Activated T-cell treated with anti-CD3 and anti-CD28 coated beads, Interleukin-2, amount 50 U/mL, for 72 hours (primary cell): ENCODE data around the gene PALMD. TPM values are rescaled to one million over a fixed set of nuclear protein-coding genes. Genes with fewer than 3 reads are reported as not detected.

ENCODE experiments used
- ATAC-seq, 2 donors: fragments of 150-1000 bp; cut with Tn5 transposase; replicated peaks in 1 of 2; 2 replicates each; pipeline ENCODE4 v1.10.0; 2021; ENCODE audit warnings: moderate library complexity in 2 of 2, mild to moderate bottlenecking in 1 of 2
- DNase-seq, 2 donors: peaks; one replicate each; pipeline ENCODE4 v3.0.0; 2021 to 2022; ENCODE audit warnings: mixed read lengths in 1 of 2
- H3K27ac Mint-ChIP-seq: one replicate; pipeline ENCODE4 v1.8.0; 2022; ENCODE audit warnings: mild to moderate bottlenecking, moderate library complexity, mixed read lengths
- H3K27me3 Mint-ChIP-seq: one replicate; pipeline ENCODE4 v1.8.0; 2022; ENCODE audit warnings: low read depth, mixed read lengths
- H3K36me3 Mint-ChIP-seq, 2 donors: one replicate each; pipeline ENCODE4 v1.8.0; 2022; ENCODE audit warnings: mixed read lengths in 2 of 2, mild to moderate bottlenecking in 1 of 2; ENCODE audit not compliant: insufficient read depth in 2 of 2
- H3K4me1 Mint-ChIP-seq: one replicate; pipeline ENCODE4 v1.8.0; 2022; ENCODE audit warnings: low read depth, mixed read lengths
- H3K4me3 Mint-ChIP-seq, 2 donors: one replicate each; pipeline ENCODE4 v1.8.0; 2022; ENCODE audit warnings: mild to moderate bottlenecking in 2 of 2, mixed read lengths in 2 of 2, moderate library complexity in 2 of 2
- H3K9me3 Mint-ChIP-seq, 2 donors: one replicate each; pipeline ENCODE4 v1.8.0; 2022; ENCODE audit warnings: mixed read lengths in 2 of 2
- total RNA-seq, 2 donors: library from RNA; stranded (reverse); gene quantifications; one replicate each; pipeline ENCODE4 v1.2.3, GENCODE V29; 2022

Gene PALMD
- total RNA-seq, 2 donors from 2014 or later = not detected

GRCh38 chr1:99657213-99658030 lies 11.5 kb downstream of the PALMD start:
- Mint-ChIP-seq H3K36me3 (no peaks in the 10 kb centered on the region), H3K9me3 (no peaks in the 10 kb centered on the region), H3K4me3 (no peak overlapping the region), H3K27me3 (peaks cover 6% of the 10 kb centered on the region), H3K27ac (no peak overlapping the region), H3K4me1 (no peaks in the 10 kb centered on the region)
- no peak for ATAC-seq
- no peak for DNase-seq

GRCh38 chr1:99658031-99658290 lies 12.0 kb downstream of the PALMD start:
- H3K27ac Mint-ChIP-seq = no peak overlapping the region
- H3K4me3 Mint-ChIP-seq = no peak overlapping the region
- ATAC-seq = no peak
- no peaks in the 10 kb centered on the region for H3K9me3 Mint-ChIP-seq
- H3K27me3 Mint-ChIP-seq = peaks cover 6% of the 10 kb centered on the region
- DNase-seq = no peak
- H3K36me3 Mint-ChIP-seq = no peaks in the 10 kb centered on the region
- H3K4me1 Mint-ChIP-seq = no peaks in the 10 kb centered on the region

GRCh38 chr1:99659755-99660210 lies 13.9 kb downstream of the PALMD start:
- Mint-ChIP-seq H3K36me3 (no peaks in the 10 kb centered on the region), H3K9me3 (no peaks in the 10 kb centered on the region), H3K4me1 (no peaks in the 10 kb centered on the region), H3K27ac (no peak overlapping the region), H3K4me3 (no peak overlapping the region), H3K27me3 (peaks cover 6% of the 10 kb centered on the region)
- no peak for ATAC-seq
- DNase-seq = no peak

- no peak overlapping the region for H3K27ac Mint-ChIP-seq
- no peak overlapping the region for H3K4me3 Mint-ChIP-seq
- H3K4me1 Mint-ChIP-seq = no peaks in the 10 kb centered on the region
- H3K27me3 Mint-ChIP-seq = peaks cover 6% of the 10 kb centered on the region
- H3K9me3 Mint-ChIP-seq = no peaks in the 10 kb centered on the region
- no peaks in the 10 kb centered on the region for H3K36me3 Mint-ChIP-seq
- DNase-seq (no peak), ATAC-seq (no peak)
Measured at GRCh38 chr1:99660496-99660895, 14.6 kb downstream of the PALMD start.

- no peaks in the 10 kb centered on the region for H3K9me3 Mint-ChIP-seq
- H3K4me3 Mint-ChIP-seq = no peak overlapping the region
- H3K36me3 Mint-ChIP-seq = no peaks in the 10 kb centered on the region
- H3K27ac Mint-ChIP-seq = no peak overlapping the region
- ATAC-seq = no peak
- no peak for DNase-seq
- peaks cover 6% of the 10 kb centered on the region for H3K27me3 Mint-ChIP-seq
- H3K4me1 Mint-ChIP-seq = no peaks in the 10 kb centered on the region
Measured at GRCh38 chr1:99661780-99662179, 15.9 kb downstream of the PALMD start.

GRCh38 chr1:99662539-99663080 lies 16.7 kb downstream of the PALMD start:
- no peak overlapping the region for H3K27ac Mint-ChIP-seq
- H3K36me3 Mint-ChIP-seq = no peaks in the 10 kb centered on the region
- no peak overlapping the region for H3K4me3 Mint-ChIP-seq
- ATAC-seq (no peak), DNase-seq (no peak)
- no peaks in the 10 kb centered on the region for H3K4me1 Mint-ChIP-seq
- H3K9me3 Mint-ChIP-seq = no peaks in the 10 kb centered on the region
- peaks cover 6% of the 10 kb centered on the region for H3K27me3 Mint-ChIP-seq

- DNase-seq = no peak
- no peak overlapping the region for H3K27ac Mint-ChIP-seq
- H3K36me3 Mint-ChIP-seq = no peaks in the 10 kb centered on the region
- H3K27me3 Mint-ChIP-seq = peaks cover 6% of the 10 kb centered on the region
- no peak overlapping the region for H3K4me3 Mint-ChIP-seq
- no peaks in the 10 kb centered on the region for H3K9me3 Mint-ChIP-seq
- H3K4me1 Mint-ChIP-seq = no peaks in the 10 kb centered on the region
- no peak for ATAC-seq
Measured at GRCh38 chr1:99663501-99663900, 17.6 kb downstream of the PALMD start.

- Mint-ChIP-seq H3K4me3 (no peak overlapping the region), H3K4me1 (no peaks in the 10 kb centered on the region), H3K9me3 (no peaks in the 10 kb centered on the region), H3K27me3 (no peaks in the 10 kb centered on the region), H3K27ac (no peak overlapping the region), H3K36me3 (no peaks in the 10 kb centered on the region)
- DNase-seq (no peak), ATAC-seq (no peak)
Measured at GRCh38 chr1:99665212-99665611, 19.3 kb downstream of the PALMD start.

GRCh38 chr1:99669376-99669775 lies 23.5 kb downstream of the PALMD start:
- H3K4me3 Mint-ChIP-seq = no peak overlapping the region
- no peaks in the 10 kb centered on the region for H3K4me1 Mint-ChIP-seq
- peaks cover 15% of the 10 kb centered on the region for H3K27me3 Mint-ChIP-seq
- H3K27ac Mint-ChIP-seq = no peak overlapping the region
- no peaks in the 10 kb centered on the region for H3K9me3 Mint-ChIP-seq
- H3K36me3 Mint-ChIP-seq = no peaks in the 10 kb centered on the region
- DNase-seq = no peak
- no peak for ATAC-seq

- Mint-ChIP-seq H3K27ac (no peak overlapping the region), H3K9me3 (no peaks in the 10 kb centered on the region), H3K4me3 (no peak overlapping the region), H3K4me1 (no peaks in the 10 kb centered on the region), H3K36me3 (no peaks in the 10 kb centered on the region), H3K27me3 (peaks cover 15% of the 10 kb centered on the region)
- ATAC-seq = no peak
- no peak for DNase-seq
Measured at GRCh38 chr1:99669821-99670220, 23.9 kb downstream of the PALMD start.

GRCh38 chr1:99670583-99670982 lies 24.7 kb downstream of the PALMD start:
- Mint-ChIP-seq H3K4me3 (no peak overlapping the region), H3K36me3 (no peaks in the 10 kb centered on the region), H3K9me3 (no peaks in the 10 kb centered on the region), H3K27ac (no peak overlapping the region), H3K27me3 (peaks cover 15% of the 10 kb centered on the region), H3K4me1 (no peaks in the 10 kb centered on the region)
- DNase-seq (no peak), ATAC-seq (no peak)

GRCh38 chr1:99672038-99672437 lies 26.1 kb downstream of the PALMD start:
- Mint-ChIP-seq H3K36me3 (no peaks in the 10 kb centered on the region), H3K9me3 (no peaks in the 10 kb centered on the region)

GRCh38 chr1:99672530-99673213 lies 26.8 kb downstream of the PALMD start:
- H3K9me3 Mint-ChIP-seq = no peaks in the 10 kb centered on the region
- no peak overlapping the region for H3K4me3 Mint-ChIP-seq
- no peak overlapping the region for H3K27ac Mint-ChIP-seq
- no peak for DNase-seq
- H3K27me3 Mint-ChIP-seq = peaks cover 21% of the 10 kb centered on the region
- no peaks in the 10 kb centered on the region for H3K4me1 Mint-ChIP-seq
- no peaks in the 10 kb centered on the region for H3K36me3 Mint-ChIP-seq
- no peak for ATAC-seq

More at GRCh38 chr1:99672038-99672437, 26.1 kb downstream of the PALMD start:
- H3K27ac Mint-ChIP-seq = no peak overlapping the region
- H3K4me1 Mint-ChIP-seq = no peaks in the 10 kb centered on the region
- H3K4me3 Mint-ChIP-seq = no peak overlapping the region
- H3K27me3 Mint-ChIP-seq = peaks cover 15% of the 10 kb centered on the region
- DNase-seq (no peak), ATAC-seq (no peak)
